HS-27A (cell line): ENCODE data around the gene METTL21A.
"Not testable (repeated sequence)": the region's sequence is repeated elsewhere in the genome, so short reads cannot be mapped to it uniquely, and the experiment has no call there.

Experiments used
- DNase-seq: peaks from one replicate; pipeline ENCODE4 v3.0.0-alpha.2; 2012; ENCODE audit warnings: low read depth, missing footprints

Gene METTL21A

DNA sequence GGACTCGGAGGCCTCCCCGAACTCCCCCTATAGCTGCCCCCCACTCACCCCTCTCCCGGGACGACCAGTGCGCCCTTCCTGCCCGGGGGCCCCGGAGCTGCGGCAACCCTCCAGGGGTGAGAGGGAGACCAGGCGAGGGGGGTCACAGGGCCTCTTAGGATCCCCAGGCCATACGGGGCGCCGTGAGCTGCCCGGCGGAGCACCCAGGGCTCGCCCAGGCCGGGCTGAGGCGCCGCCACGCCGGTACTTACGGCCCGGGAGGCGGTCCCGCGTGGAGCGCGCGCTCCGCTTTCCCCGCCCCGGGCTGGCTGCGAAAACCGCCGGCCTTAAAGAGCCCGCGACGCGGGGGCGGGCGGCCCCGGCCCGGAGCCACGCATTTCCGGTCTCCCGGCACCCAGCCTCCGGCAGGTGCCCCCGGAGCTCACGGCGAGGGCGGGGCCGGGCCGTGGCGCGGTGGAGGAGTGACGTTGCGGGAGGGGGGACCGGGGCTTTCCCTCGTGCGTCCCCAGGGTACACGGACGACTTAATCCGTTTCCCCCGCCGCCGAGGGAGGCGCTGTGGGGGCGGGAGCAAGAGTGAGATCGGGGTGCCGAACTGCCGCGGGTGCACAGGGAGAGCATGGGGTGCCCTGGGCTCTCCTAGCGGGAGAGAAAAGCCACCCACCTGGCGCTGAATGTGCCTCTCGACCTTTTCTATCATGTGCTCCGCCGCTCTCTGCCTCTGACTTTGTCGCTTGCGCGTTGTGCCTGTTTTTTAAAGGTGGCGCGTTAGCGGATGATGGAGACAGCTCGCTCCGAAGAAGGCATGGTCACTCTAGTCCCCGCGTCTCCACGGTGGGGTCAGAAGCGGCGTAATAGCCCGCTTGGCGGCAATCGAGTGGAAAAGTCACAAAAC, at the start of gene METTL21A:
METTL21A (minus strand) TSS at position 381 of the 894 bp plus-strand sequence. CDS start 1,019 bp downstream, outside the sequence.
- peak; percentile 45 for DNase-seq

DNA sequence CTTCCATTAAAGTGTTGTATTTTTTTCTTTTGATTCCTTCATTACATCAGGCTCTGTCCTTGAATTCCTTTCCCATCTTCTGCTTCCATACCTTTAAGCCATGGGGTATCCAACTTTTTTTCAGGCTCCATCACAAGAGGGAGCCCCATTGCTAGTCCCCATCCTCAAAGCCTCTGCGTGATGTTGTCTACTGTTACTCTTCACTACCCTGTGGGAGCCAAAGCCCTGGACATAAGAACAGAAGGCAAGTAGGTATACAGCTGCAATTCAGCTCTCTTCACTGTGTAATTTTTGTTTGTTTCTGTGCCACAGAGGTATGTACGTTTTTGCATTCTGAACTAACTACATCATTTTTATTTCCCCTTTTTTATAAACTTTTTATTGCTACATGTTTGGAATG, 49.6 kb upstream of the METTL21A start:
- DNase-seq = no peak

DNA sequence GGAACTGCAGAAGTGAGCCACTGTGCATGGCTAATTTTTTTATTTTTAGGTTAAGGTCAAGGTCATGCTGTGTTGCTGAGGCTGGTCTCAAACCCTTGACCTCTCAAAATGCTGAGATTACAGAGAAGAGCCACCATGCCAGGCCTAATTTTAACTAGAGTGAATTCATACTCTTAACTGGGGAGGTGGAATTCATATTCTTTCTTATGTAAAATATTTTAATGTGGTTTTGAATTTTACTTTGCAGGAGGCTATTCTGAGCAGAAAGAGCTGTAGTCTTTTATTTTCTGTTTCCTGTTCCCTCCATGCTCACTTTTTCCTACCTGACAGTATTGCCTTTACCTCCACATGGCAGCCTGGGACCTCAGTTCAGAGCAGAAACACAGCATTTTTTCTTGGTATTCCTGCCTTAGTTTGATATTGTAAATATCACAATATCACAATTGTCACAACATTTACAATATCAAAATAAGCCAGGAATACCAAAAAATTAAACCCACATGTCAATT, 49.1 kb upstream of the METTL21A start:
- no peak for DNase-seq

DNA sequence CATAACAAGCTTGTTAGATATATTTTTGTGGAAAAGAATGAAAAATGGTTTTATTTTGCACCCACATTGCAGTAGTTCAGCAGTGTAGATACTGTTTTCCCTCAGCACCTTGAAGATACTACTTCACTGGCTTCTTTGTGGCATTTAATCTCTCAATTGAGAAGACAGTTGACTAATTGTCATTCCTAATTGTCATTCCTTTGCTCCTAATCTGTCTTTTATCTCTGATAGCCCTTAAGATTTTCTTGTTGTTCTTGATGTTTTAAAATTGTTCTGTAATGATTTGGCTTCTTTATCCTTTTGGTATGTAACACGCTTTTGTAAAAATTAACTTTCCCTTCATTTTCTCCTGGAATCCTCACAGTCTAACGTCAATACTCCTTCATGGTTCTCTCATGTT, 48.2 kb upstream of the METTL21A start:
- DNase-seq = no peak

DNA sequence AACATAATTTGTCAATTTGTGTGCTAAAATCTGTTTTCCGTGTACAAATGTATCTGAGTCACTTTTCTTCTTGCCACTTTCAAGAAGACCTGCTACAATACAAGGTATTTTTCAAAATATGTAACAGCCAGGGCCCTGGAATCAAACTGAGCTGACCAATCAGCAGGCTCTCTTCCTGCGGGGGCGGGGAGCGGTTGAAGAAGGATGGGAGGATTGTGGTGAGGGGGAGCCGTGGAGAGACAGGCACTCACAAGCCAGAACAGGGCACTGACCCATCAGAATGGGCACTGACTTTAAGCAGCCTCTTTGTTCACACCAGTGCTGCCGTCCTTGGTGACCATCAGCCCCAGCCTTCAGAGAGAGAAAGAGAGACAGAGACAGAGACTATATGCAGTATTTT, 45.7 kb upstream of the METTL21A start:
- no peak for DNase-seq

DNA sequence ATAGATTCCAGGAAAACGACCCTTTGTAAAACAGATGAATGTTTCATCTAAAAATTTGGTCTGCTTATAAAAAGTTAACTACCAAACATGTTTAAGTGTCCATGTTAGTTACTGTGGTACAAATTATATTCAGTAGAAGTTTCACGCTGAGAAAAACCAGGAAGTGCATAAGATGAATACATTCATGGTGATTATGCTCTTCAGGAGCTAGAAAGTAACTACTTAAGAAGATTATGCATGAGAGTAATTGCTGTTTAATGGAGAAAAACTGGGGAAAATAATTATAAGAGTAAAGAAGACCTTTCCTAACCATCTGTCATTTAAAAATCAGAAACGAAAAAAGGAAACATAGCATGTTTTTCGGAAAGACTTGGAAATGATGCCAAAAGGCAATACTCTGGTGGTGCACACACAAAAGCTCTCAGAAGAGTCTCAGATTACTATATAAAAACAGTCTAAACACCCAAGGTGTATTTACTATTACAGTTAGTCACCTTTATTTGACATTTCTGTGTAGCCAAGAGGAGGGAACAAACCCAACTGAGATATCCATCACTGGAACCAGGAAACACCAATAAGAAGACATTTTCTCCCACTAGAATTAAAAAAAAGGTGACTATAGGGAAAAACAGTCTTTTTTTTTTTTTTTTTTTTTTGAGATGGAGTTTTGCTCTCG, 38.8 kb upstream of the METTL21A start:
- no peak for DNase-seq

DNA sequence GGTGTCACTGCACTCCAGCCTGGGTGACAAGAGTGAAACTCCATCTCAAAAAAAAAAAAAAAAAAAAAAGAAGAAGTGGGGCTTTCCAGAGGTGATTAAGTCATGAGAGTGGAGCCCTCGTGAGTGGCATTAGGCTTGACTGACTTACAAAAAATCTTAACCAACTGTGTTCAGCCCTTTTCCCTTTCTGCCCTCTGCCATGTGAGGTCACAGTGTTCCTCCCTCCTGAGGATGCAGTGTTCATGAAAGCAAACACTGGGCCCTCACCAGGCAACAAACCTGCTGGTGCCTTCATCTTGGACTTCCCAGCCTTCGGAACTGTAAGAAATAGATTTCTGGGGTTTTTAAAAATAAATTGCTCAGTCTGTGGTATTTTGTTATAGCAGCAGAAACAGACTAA, 37.0 kb upstream of the METTL21A start:
- DNase-seq = no peak

DNA sequence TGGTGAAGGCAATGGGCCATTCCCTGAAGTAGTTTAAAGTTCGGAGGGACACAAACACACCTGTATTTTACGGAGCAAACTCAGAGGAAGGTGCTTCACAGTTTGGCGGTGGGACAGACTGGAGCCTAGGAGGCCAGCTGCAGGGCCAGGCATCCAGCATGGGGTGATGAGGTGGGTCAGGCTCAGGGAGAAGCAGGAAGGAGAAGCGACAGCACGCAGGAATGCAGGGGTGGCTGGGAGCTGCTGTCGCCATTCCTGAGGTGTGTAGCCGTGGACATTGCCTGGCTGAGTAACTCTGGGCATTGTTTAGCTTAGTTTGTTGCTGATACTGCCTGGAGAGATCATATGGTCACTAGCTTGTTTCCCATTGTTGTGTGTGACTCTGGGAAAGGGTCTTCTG, 35.8 kb upstream of the METTL21A start:
- DNase-seq = no peak

DNA sequence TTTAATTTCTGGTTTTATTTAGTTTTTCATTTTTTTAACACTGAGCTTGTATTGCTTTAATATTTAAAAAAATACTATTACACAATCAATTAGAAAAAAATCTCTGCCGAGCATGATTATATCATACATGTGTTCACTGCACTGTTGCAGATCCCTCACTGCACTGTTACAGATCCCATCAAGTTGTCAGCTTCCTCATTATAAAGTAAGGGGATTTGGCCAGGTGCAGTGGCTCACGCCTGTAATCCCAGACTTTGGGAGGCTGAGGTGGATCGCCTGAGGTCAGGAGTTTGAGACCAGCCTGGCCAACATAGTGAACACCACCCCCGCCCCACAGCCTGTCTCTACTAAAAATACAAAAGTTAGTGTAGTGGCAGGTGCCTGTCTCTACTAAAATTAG, 33.0 kb upstream of the METTL21A start:
- DNase-seq = no peak

DNA sequence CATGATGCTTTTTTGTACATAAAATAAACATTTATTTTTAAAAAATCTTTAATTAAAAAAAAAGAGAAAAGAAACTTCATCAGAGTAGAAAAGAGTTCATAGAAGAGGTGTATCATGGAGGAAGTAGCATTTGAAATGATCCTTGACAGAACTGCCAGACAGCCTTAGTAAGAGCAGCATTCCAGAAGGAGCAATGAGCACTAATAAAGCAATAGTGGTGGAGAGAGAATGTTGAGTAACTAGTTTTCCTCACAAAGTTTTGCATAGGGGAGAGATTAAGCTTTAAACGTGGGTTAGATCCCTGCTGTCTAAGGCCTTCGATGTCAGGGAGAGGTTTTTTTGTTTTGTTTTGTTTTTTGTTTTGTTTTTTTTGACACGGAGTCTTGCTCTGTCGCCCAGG, 29.8 kb upstream of the METTL21A start:
- DNase-seq = no peak

DNA sequence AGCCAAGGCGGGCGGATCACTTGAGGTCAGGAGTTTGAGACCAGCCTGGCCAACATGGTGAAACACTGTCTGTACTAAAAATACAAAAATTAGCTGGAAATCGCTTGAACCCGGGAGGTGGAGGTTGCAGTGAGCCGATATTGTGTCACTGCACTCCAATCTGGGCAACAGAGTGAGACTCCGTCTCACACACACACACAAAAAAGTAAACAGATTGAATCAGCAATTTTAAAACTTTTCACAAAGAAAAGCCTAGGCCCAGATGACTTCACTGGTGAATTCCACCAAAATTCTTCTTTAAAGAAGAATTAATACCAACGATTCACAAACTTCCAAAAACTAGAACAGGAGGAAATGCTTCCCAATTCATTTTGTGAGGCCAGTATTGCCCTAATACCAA, 21.4 kb upstream of the METTL21A start:
- not testable (repeated sequence) for DNase-seq

DNA sequence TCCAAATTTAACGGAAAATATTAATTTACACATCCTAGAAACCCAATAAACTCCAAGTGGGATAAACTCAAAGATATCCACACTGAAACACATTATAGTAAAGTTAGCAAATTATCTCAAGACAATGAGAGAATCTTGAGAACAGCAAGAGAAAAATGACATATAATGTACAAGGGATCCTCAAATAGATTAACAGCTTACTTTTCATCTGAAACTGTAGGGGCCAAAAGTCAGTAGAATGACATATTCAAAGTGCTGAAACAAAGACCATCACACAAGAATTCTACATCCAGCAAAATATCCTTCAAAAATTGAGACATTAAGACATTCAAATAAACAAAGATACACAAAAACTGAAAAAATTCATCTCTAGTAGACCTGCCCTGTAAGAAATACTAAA, 18.7 kb upstream of the METTL21A start:
- no peak for DNase-seq

DNA sequence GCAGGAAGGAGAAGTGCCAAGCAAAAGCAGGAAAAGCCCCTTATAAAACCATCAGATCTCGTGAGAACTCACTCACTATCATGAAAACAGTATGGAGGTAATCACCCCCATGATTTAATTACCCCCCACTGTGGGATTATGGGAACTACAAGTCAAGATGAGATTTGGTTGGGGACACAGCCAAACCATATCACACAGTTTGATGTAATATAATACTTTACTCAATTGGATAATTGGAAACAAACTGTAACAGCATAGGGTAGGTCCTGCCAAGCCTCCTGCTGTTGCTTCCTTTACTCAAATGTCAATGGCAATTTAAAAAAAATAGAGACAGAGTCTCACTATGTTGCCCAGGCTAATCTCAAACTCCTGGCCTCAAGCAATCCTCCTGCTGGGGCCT, 15.5 kb upstream of the METTL21A start:
- DNase-seq = no peak

DNA sequence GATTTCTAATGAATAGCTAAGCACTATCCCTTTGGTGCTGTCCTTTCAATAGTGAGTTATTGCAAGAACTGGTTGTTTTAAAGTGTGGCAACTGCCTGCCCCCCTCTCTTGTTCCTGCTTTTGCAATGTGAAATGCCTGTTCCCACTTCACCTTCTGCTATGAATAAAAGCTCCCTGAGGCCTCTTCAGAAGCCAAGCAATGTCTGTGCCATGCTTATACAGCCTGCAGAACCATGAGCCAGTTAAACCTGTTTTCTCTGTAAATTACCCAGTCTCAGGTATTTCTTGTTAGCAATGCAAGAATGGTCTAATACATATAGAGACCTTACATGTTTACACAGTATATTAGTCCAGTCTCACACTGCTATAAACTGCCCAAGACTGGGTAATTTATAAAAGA, 15.0 kb upstream of the METTL21A start:
- no peak for DNase-seq

DNA sequence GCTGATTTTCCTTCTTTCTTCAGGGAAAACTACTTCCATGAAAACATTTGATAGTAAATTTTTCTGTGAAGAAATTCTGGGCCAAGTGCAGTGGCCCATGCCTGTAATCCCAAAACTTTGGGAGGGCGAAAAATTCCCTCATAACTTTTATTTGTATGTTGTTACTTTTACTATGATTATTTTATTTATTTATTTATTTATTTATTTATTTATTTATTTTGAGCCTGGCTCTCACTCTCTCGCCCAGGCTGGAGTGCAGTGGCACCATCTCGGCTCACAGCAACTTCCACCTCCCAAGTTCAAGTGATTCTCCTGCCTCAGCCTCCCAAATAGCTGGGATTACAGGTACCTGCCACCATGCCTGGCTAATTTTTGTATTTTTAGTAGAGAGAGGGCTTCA, 14.1 kb upstream of the METTL21A start:
- DNase-seq = not testable (repeated sequence)

DNA sequence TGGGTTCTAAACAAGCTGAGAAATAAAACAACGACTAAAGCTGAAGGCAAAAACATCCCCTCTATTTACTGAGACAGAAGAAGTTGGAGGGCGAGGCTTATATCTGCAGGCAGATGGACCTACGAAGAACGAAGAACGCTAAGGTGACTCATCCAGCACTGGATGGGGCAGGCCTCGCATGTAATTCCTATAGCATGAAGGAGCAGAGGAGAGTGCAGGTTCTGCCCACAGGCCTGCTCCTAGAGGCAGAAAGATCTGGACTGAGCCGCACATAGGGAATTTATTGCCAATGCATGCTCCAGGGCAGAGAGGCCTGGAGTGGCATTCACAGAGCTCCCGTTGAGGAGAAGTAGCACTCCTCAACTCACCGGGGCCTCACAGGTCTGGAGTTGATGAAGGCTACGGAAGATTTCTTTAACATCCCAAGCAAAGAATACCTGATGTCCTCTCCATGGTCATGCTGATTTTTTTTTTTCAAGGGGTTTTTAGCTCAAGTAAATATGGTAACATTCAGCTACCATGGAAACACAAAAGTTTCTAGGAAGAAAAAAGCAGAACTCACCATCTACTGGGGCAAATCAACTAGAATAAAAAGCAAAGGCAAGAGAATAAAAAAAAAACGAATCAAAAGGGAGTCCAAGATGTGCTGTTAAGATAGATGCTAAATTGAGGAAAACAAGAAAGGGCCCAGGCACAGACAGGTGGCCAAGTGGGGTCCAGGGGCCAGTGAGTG, 10.4 kb upstream of the METTL21A start:
- no peak for DNase-seq

DNA sequence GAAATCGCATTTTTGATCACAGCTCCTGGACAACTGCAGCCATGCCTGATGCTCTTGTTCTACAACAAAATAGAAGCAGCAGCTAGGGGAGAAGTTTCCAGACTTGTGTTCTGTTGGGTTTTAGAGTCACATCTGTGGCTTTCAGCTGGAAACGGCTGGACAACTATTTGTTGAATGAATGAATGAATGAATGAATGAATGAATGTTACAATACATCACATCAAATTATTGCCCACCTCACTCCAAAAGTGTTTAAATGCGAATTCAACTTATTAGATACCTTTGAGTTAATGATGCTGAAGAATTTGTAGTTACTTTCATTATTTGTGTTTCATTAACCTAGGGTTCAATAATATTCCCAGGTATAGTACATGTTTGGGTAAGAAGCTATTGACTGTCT, 8.5 kb upstream of the METTL21A start:
- no peak for DNase-seq

DNA sequence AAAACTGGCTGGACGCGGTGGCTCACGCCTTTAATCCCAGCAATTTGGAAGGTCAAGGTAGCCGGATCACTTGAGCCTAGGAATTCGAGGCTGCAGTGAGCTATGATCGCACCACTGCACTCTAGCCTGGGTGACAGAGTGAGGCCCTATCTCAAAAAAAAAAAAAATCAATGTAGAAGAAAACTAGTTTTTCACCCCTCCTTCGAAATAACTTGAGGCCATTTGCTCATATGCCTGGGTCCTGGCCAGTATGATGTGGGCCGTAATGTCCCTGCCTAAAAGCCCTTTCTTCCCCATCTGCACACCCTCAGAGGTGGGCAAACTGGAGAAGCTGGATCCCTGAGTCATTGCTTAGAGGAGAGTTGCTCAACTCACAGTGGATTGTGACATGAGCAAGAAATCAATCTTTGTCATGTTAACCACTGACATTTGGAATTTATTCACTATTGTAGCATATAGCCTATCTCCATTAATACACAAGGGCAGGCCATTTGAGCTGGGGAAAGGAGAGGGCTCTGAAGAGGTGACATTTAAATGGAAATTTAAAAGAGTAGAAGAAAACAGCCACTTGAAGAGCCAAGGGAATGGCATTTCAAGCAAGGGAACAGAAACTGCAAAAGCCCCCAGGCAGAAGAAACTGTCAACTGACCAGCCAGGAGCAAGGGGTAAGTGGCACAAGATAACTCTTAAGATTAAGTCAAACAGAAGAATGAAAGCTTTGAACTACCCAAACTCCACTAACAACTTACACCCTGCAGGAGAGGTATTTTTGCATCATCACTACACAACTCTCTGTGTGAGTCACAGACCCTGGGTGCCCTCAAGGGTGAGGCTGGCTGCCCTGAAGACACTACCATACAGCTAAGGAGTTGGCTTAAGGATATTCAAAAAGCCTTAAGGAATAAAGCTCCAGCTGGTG, 7.6 kb upstream of the METTL21A start:
- DNase-seq = no peak

DNA sequence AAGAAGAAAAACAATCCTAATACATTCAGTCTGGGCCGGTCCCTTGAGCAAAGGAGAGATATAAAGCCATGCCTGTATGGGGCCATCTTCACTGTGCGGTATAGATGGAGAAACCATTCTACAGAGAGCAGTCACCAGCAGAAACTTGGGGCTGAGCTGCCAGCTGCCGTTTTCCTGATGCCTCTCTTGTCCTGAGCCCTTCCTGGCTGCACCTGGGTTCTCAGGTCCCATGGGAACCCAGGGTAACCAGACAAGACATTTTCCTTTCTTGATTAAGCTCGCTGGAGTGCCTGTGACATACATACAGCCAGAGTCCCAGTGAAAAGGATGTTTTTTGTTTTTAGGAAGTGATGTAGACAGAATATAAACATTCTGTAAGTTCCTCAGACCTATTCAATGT, 5.3 kb upstream of the METTL21A start:
- no peak for DNase-seq

DNA sequence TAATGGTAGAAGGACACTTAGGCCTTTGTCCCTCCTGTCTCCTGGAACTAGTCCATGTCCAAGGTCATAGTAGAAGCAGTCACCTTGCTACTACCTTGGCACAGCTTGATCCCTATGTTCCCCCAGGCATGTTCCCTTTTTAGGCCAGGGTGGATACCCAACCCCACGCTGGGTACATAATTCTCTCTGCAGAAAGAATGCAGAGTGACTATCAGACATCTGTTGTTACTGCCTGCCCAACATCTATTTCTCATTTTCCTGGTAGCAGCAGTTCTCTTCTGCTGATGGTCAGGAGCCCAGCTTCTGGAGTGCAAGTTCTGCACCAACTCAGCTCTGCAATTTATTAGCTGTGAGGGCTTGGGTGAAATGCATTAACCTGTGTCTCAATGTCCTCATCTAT, 4.4 kb upstream of the METTL21A start:
- DNase-seq = no peak

DNA sequence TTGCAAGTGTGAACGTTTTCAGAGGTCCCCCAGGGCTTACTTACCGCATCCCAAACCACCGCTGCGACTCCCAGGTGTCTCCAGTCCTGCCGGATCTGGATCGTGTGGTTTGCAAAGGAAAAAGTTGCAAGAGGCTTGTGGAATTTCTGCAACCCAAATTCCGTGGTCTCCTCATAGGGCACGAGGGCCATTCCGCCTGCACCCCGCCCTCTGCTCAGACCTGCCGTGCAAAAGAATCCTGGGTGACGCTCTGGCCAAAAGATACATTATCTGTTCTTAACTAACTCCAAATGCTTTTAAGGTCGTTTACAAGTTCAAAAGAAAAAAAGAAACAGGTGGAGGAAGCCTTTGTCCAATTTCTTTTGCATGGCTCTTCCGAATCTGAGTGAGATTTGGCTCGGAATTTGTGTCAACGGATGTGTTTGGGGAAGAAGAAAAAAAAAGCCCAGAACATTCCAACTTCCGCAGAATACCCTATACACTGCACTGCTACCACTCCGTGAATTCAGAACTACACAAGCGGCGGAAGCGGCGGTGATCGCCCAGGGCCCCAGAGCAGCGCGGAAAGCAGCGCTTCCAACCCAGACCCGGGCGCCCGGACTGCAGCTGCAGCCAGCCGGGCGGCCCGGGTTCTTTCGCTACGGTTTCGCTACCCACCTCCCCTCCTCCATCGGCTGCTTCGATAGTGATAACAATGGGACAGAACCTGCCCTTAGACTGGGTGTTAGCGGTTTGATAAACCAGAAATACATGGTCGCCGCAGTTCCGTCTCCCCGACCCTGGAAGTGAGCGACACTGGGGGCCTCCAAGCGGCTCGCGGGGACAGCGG, 795 bp downstream of the METTL21A start:
- DNase-seq = peak; percentile 34
